Activated CD8-positive, alpha-beta T cell treated with anti-CD3 and anti-CD28 coated beads for 36 hours (primary cell): Measurements from ENCODE around the gene DOCK2. TPM values are rescaled to one million over a fixed set of nuclear protein-coding genes. Genes with fewer than 3 reads are reported as not detected.
"Not testable (repeated sequence)": the region's sequence is repeated elsewhere in the genome, so short reads cannot be mapped to it uniquely, and the experiment has no call there.

ENCODE experiments used
- ATAC-seq: fragments of 200-7000 bp; cut with Tn5 transposase; one replicate; pipeline ENCODE4 v1.10.0; 2021; ENCODE audit warnings: mild to moderate bottlenecking, moderate library complexity
- CTCF ChIA-PET: fragments of 350-600 bp; sonication (Branson Sonifier 250); formaldehyde crosslinking; loops from one replicate; lab custom pipeline; 2021; ENCODE audit warnings: antibody characterized with exemption; lab: Charles Lee
- POLR2A ChIA-PET: fragments of 350-600 bp; sonication (Branson Sonifier 250); formaldehyde crosslinking; loops from one replicate; lab custom pipeline; 2021; ENCODE audit warnings: antibody characterized with exemption; lab: Charles Lee
- DNase-seq: peaks from one replicate; pipeline ENCODE4 v3.0.0-alpha.2; 2020
- H3K27ac Mint-ChIP-seq: one replicate; pipeline ENCODE4 v1.8.0; 2021; ENCODE audit warnings: mild to moderate bottlenecking, mixed read lengths
- H3K27me3 Mint-ChIP-seq: one replicate; pipeline ENCODE4 v1.8.0; 2021; ENCODE audit warnings: mixed read lengths
- H3K36me3 Mint-ChIP-seq: one replicate; pipeline ENCODE4 v1.8.0; 2021; ENCODE audit warnings: low read depth, mixed read lengths
- H3K4me1 Mint-ChIP-seq: one replicate; pipeline ENCODE4 v1.8.0; 2021; ENCODE audit warnings: low read depth, mixed read lengths
- H3K4me3 Mint-ChIP-seq: one replicate; pipeline ENCODE4 v1.8.0; 2021; ENCODE audit warnings: mild to moderate bottlenecking, moderate library complexity, mixed read lengths
- H3K9me3 Mint-ChIP-seq: one replicate; pipeline ENCODE4 v1.8.0; 2021; ENCODE audit warnings: mixed read lengths
- intact Hi-C: fragments of 100-400 bp; cut with micrococcal nuclease; formaldehyde crosslinking; loops from one replicate; pipeline ENCODE4 v1.10.0; 2022
- total RNA-seq, 2 experiments: library from RNA; stranded (reverse); gene quantifications; one replicate each; pipeline ENCODE4 v1.2.3, GENCODE V29; 2021
- TF ChIP-seq, protein P1 (sequence below): fragments of 200-600 bp; IDR thresholded peaks from one replicate; pipeline ENCODE4 v1.8.0; 2022; ENCODE audit warnings: antibody characterized with exemption, mild to moderate bottlenecking

The DOCK2 gene
- total RNA-seq, 2 experiments from 2014 or later: 180 to 181 TPM

DNA sequence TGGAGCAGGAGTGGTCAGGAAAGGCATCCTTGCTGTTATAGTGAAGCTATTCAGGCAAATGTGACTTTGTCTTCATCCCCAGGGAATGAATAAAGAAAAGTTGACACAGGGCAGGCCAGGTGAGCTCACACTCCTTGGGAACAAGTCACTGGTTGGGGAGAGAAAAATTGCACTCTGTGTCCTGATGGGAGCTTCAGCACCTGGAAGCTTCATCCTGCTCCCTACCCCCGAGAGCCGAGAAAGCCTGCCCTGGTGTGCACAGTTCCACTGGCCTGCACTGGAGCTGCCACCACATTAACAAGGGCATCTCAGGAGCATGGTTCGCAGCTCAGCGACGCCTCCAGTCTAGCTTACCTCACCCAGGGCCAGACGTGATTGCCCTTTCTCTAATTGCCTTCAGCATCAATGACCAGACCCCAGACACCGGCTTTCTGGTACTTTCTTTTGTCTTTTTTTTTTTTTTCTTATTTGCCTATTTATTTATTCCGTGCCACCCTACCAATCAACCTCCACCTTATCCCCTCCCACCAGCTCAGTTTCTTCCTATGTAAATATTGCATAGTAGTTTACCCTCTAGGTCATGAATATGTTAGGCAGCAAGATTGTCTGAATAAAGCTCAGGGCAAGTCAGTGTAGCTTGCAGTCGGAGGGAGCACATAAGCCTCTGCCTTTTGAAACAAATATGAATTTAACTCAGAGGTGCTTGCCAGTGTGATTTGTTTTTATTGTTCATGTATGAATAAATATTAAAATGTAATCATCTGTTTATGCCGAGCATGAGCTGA, 87.4 kb downstream of the DOCK2 start:
- H3K27me3 Mint-ChIP-seq: no peaks in the 10 kb centered on the region
- POLR2A ChIA-PET: interaction anchor here (1.3 kb wide), 1 partner anchor 15 kb away, joined by 3 read pairs; no protein-coding TSS in a partner anchor
- peaks cover 6% of the 10 kb centered on the region for H3K9me3 Mint-ChIP-seq
- H3K27ac Mint-ChIP-seq: no peak overlapping the region
- CTCF ChIA-PET: interaction anchor here (1.3 kb wide), 1 partner anchor 256 kb away, joined by 3 read pairs; the partner anchor contains the start of gene INSYN2B
- ATAC-seq (no peak), DNase-seq (no peak)
- H3K36me3 Mint-ChIP-seq: peaks cover 74% of the 10 kb centered on the region
- intact Hi-C loops: no loop called here
- peaks cover 2% of the 10 kb centered on the region for H3K4me1 Mint-ChIP-seq
- H3K4me3 Mint-ChIP-seq: no peak overlapping the region
- TF ChIP-seq, protein P1, sequence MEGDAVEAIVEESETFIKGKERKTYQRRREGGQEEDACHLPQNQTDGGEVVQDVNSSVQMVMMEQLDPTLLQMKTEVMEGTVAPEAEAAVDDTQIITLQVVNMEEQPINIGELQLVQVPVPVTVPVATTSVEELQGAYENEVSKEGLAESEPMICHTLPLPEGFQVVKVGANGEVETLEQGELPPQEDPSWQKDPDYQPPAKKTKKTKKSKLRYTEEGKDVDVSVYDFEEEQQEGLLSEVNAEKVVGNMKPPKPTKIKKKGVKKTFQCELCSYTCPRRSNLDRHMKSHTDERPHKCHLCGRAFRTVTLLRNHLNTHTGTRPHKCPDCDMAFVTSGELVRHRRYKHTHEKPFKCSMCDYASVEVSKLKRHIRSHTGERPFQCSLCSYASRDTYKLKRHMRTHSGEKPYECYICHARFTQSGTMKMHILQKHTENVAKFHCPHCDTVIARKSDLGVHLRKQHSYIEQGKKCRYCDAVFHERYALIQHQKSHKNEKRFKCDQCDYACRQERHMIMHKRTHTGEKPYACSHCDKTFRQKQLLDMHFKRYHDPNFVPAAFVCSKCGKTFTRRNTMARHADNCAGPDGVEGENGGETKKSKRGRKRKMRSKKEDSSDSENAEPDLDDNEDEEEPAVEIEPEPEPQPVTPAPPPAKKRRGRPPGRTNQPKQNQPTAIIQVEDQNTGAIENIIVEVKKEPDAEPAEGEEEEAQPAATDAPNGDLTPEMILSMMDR: no peak

- H3K27me3 Mint-ChIP-seq, POLR2A ChIA-PET, DNase-seq, H3K27ac Mint-ChIP-seq, intact Hi-C loops, H3K4me1 Mint-ChIP-seq, ATAC-seq, H3K9me3 Mint-ChIP-seq, CTCF ChIA-PET, H3K4me3 Mint-ChIP-seq: not testable (repeated sequence)
- peaks cover 68% of the 10 kb centered on the region for H3K36me3 Mint-ChIP-seq
Measured at GRCh38 chr5:169725665-169726064, 88.6 kb downstream of the DOCK2 start.

DNA sequence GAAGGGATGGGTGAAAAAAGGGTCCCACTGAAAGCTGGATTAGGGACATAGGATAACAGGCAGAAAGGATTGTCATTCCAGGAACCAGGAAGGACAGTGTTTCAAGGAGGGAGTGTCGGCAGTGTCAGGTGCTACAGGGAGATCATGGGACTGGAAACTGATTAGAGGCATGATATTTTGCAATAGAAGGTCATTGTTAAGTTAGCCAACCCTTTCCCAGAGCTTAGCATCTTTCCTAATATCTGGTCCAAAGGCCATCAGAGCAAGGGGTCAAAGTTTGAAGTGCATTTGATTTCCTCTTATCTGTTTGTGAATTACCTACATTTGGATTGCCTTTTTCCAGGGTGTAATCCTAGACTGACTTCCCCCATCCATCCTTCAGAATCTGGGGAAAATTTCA, 91.3 kb downstream of the DOCK2 start:
- H3K4me1 Mint-ChIP-seq: peaks cover 18% of the 10 kb centered on the region
- CTCF ChIA-PET: interaction anchor here (0.6 kb wide), 1 partner anchor 343 kb away, joined by 3 read pairs; no protein-coding TSS in a partner anchor
- ATAC-seq: no peak

GRCh38 chr5:169731221-169731620, 94.1 kb downstream of the DOCK2 start:
- H3K4me3 Mint-ChIP-seq: no peak overlapping the region
- intact Hi-C loops: no loop called here
- H3K36me3 Mint-ChIP-seq: peaks cover 47% of the 10 kb centered on the region
- DNase-seq (no peak), ATAC-seq (no peak)
- ChIA-PET POLR2A (no interaction called here), CTCF (no interaction called here)
- H3K27ac Mint-ChIP-seq: no peak overlapping the region
- TF ChIP-seq, protein P1: no peak
- H3K9me3 Mint-ChIP-seq: no peaks in the 10 kb centered on the region
- H3K27me3 Mint-ChIP-seq: no peaks in the 10 kb centered on the region
- H3K4me1 Mint-ChIP-seq: peaks cover 20% of the 10 kb centered on the region

More for the DNA sequence above, 91.3 kb downstream of the DOCK2 start:
- intact Hi-C loops: no loop called here
- H3K4me3 Mint-ChIP-seq: no peak overlapping the region
- H3K9me3 Mint-ChIP-seq: peaks cover 2% of the 10 kb centered on the region
- DNase-seq: no peak
- H3K27me3 Mint-ChIP-seq: no peaks in the 10 kb centered on the region
- H3K27ac Mint-ChIP-seq: no peak overlapping the region
- H3K36me3 Mint-ChIP-seq: peaks cover 64% of the 10 kb centered on the region
- POLR2A ChIA-PET: interaction anchor here (1.0 kb wide), 1 partner anchor 11 kb away, joined by 3 read pairs; no protein-coding TSS in a partner anchor
- TF ChIP-seq, protein P1: no peak

DNA sequence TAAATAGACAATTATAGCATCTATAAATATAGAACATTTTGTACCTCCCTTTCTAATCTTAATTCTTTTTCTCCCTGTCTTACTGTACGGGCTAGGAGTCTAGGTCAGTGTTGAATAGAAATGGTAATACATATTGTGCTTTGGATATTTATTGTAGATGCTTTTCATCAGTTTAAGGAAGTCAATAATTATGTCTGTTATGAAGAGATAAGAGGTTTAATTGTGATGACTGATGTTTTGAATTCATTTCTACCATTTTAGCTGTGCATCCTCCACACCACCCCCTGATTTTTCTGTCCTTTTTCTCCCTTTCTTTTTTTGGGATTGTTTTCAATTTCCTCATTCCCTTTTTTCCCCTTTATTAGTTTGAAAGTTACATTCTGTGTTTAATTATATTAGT, 95.8 kb downstream of the DOCK2 start:
- H3K9me3 Mint-ChIP-seq: no peaks in the 10 kb centered on the region
- POLR2A ChIA-PET: no interaction called here

More for the DNA sequence above, 95.8 kb downstream of the DOCK2 start:
- intact Hi-C loops: no loop called here
- peaks cover 20% of the 10 kb centered on the region for H3K4me1 Mint-ChIP-seq
- H3K36me3 Mint-ChIP-seq: peaks cover 53% of the 10 kb centered on the region
- CTCF ChIA-PET: no interaction called here
- TF ChIP-seq, protein P1: no peak
- DNase-seq (no peak), ATAC-seq (no peak)
- H3K27me3 Mint-ChIP-seq: no peaks in the 10 kb centered on the region
- no peak overlapping the region for H3K4me3 Mint-ChIP-seq
- H3K27ac Mint-ChIP-seq: no peak overlapping the region
